Astrocyte (in vitro differentiated cells and primary cell): ENCODE results near the gene LIPF.

Source experiments
- EZH2 ChIP-seq: IDR thresholded peaks from 2 replicates; pipeline ENCODE4 v1.6.1; 2012; ENCODE audit warnings: mild to moderate bottlenecking, low read length, inconsistent platforms; ENCODE audit not compliant: insufficient read depth
- TF ChIP-seq, protein P1 (sequence below): IDR thresholded peaks from 2 replicates; pipeline ENCODE4 v1.5.1; 2011; ENCODE audit warnings: low read depth, mild to moderate bottlenecking, inconsistent platforms, low read length, moderate library complexity; ENCODE audit not compliant: insufficient read depth

DNA sequence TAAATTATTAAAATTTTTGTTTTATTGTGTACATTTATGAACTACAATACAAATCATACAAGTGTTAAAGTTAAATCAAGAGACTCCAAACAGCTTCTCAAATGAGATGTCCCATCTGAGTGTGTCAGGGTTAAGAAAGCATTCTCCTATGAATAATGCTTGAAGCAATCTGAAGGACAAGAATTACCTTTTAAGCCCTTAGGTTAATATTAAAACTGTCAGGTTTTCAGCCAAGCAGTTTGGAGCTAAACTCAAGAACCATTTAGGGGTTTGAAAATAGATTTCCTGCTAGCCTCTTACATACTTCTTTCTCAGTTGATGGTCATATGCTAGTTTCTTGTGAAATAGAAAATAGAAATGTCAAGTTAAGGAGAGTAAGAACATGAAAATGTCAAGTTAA is 39.4 kb upstream of the LIPF start:
- TF ChIP-seq, protein P1, sequence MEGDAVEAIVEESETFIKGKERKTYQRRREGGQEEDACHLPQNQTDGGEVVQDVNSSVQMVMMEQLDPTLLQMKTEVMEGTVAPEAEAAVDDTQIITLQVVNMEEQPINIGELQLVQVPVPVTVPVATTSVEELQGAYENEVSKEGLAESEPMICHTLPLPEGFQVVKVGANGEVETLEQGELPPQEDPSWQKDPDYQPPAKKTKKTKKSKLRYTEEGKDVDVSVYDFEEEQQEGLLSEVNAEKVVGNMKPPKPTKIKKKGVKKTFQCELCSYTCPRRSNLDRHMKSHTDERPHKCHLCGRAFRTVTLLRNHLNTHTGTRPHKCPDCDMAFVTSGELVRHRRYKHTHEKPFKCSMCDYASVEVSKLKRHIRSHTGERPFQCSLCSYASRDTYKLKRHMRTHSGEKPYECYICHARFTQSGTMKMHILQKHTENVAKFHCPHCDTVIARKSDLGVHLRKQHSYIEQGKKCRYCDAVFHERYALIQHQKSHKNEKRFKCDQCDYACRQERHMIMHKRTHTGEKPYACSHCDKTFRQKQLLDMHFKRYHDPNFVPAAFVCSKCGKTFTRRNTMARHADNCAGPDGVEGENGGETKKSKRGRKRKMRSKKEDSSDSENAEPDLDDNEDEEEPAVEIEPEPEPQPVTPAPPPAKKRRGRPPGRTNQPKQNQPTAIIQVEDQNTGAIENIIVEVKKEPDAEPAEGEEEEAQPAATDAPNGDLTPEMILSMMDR, result no peak
- TF ChIP-seq EZH2, result no peak
